Brain microvascular endothelial cell (primary cell): ENCODE data around the gene TPRG1L.

Experiments
- DNase-seq: peaks from one replicate; pipeline ENCODE4 v3.0.0-alpha.2; 2020
- H3K27ac ChIP-seq: fragments of 250-450 bp; sonication (Bioruptor Pico); 2 replicates; pipeline ENCODE4 v1.5.1; 2020; ENCODE audit warnings: mild to moderate bottlenecking, moderate library complexity
- H3K27me3 ChIP-seq: fragments of 250-450 bp; sonication (Bioruptor Pico); replicated peaks from 2 replicates; pipeline ENCODE4 v1.5.1; 2020; ENCODE audit warnings: mild to moderate bottlenecking
- H3K36me3 ChIP-seq: fragments of 250-450 bp; sonication (Bioruptor Pico); replicated peaks from 2 replicates; pipeline ENCODE4 v1.5.1; 2020; ENCODE audit warnings: mild to moderate bottlenecking
- H3K4me3 ChIP-seq: 2 replicates; pipeline ENCODE4 v1.5.1; 2011; ENCODE audit warnings: low read depth, mild to moderate bottlenecking, control low read depth, low read length, moderate library complexity
- in situ Hi-C: cut with HindIII; loops from 2 replicates; pipeline ENCODE4 v1.10.0; 2017; ENCODE audit warnings: low sequenced_read_pairs, low pct_ligation_motif_present
- TF ChIP-seq, protein P1 (sequence below): IDR thresholded peaks from 2 replicates; pipeline ENCODE4 v1.5.1; 2011; ENCODE audit warnings: low read depth, mild to moderate bottlenecking, moderate library complexity, low read length, control low read depth, inconsistent platforms; ENCODE audit errors: missing control alignments

Gene TPRG1L

DNA sequence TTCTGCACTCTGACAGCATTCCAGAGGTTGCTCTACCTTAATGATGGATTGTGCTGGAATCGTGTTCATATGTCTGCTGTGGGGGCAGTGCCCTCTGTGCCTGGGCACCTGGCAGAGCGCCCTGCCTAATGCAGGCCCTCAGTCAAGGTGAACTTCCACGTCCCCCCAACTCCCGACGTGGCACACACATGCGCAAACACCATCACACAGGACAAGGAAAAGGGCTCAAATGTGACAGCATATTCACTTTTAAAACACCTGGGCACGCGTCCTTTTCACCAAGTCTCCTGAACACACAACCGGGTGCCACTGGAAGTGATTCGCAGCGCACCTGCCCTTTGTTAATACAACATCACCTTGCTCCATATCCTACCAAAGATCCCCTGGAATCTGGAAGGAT lies 11.7 kb downstream of the TPRG1L start:
- H3K27me3 ChIP-seq, result no peaks in the 10 kb centered on the region
- in situ Hi-C loops, result no loop called here
- no peak for DNase-seq
- no peak overlapping the region for H3K27ac ChIP-seq
- no peak overlapping the region for H3K4me3 ChIP-seq
- H3K36me3 ChIP-seq, result peaks cover 31% of the 10 kb centered on the region
- TF ChIP-seq, protein P1, sequence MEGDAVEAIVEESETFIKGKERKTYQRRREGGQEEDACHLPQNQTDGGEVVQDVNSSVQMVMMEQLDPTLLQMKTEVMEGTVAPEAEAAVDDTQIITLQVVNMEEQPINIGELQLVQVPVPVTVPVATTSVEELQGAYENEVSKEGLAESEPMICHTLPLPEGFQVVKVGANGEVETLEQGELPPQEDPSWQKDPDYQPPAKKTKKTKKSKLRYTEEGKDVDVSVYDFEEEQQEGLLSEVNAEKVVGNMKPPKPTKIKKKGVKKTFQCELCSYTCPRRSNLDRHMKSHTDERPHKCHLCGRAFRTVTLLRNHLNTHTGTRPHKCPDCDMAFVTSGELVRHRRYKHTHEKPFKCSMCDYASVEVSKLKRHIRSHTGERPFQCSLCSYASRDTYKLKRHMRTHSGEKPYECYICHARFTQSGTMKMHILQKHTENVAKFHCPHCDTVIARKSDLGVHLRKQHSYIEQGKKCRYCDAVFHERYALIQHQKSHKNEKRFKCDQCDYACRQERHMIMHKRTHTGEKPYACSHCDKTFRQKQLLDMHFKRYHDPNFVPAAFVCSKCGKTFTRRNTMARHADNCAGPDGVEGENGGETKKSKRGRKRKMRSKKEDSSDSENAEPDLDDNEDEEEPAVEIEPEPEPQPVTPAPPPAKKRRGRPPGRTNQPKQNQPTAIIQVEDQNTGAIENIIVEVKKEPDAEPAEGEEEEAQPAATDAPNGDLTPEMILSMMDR, result no peak

DNA sequence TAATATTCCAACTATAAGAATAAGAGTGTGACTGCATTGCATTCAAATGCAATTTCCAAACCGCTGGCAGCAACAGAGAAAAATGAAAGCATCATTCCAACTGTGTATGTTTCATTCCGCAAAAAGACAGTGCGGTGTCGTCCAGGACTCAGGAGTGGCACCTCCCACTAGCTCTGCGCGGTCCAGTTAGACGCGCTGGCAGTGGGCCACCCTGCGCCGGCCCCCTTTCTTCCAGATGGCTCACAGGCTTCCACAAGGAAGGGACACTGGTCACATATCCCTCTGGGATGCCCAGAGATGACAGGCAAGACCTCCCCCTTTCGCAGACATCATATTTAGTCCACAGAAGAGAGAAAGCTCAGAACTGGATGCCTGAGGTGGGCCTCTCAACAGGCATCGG lies 13.2 kb downstream of the TPRG1L start:
- Histone ChIP-seq H3K27me3 (no peaks in the 10 kb centered on the region), H3K4me3 (no peak overlapping the region), H3K27ac (no peak overlapping the region), H3K36me3 (peaks cover 31% of the 10 kb centered on the region)
- TF ChIP-seq, protein P1, result no peak
- no peak for DNase-seq
- in situ Hi-C loops, result no loop called here

GRCh38 chr1:3638676-3639075 lies 13.9 kb downstream of the TPRG1L start:
- H3K36me3 ChIP-seq, result peaks cover 31% of the 10 kb centered on the region
- H3K4me3 ChIP-seq, result no peak overlapping the region
- in situ Hi-C loops, result no loop called here
- TF ChIP-seq, protein P1, result no peak
- H3K27ac ChIP-seq, result no peak overlapping the region
- H3K27me3 ChIP-seq, result no peaks in the 10 kb centered on the region
- DNase-seq, result no peak

DNA sequence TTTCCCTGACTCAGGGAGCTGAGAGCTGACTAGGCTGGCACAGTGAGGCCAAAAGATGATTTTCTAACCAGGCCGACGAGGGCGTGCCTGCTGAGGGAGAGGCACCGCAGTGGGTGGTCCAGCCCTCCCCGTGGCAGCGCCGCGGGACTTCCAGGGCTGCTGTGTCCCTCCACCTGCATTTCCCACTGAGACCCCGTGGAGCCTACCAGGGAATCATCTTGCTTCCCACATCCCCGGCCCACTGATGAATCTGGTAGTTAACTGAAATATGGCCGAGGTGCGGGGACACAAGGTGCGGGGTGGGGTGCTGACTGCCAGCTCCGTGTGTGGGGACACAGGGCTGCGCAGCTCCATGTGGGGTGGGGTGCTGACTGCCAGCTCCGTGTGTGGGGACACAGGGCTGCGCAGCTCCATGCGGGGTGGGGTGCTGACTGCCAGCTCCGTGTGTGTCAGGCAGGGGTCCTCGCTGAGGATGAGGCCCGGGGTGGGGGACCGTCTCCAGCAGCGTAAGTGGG lies 14.6 kb downstream of the TPRG1L start:
- H3K27me3 ChIP-seq, result no peaks in the 10 kb centered on the region
- H3K4me3 ChIP-seq, result no peak overlapping the region
- H3K36me3 ChIP-seq, result peaks cover 31% of the 10 kb centered on the region
- H3K27ac ChIP-seq, result no peak overlapping the region
- DNase-seq, result no peak
- in situ Hi-C loops, result no loop called here
- TF ChIP-seq, protein P1, result no peak

- peaks cover 33% of the 10 kb centered on the region for H3K36me3 ChIP-seq
- H3K4me3 ChIP-seq, result no peak overlapping the region
- TF ChIP-seq, protein P1, result no peak
- H3K27ac ChIP-seq, result no peak overlapping the region
- no peaks in the 10 kb centered on the region for H3K27me3 ChIP-seq
- DNase-seq, result no peak
- in situ Hi-C loops, result no loop called here
Measured at GRCh38 chr1:3640121-3640837, 15.5 kb downstream of the TPRG1L start.
